HEK293 (cell line): Measurements from ENCODE around the gene MAPKAP1.

Experiments used
- CTCF ChIP-seq: fragments of 450-650 bp; formaldehyde crosslinking; IDR thresholded peaks from 2 replicates; pipeline ENCODE4 v1.5.1; 2016; ENCODE audit warnings: missing biosample characterization, missing genetic modification characterization
- TF ChIP-seq, protein P1 (sequence below): fragments of 450-650 bp; formaldehyde crosslinking; IDR thresholded peaks from 2 replicates; pipeline ENCODE4 v1.5.1; 2016; ENCODE audit warnings: missing biosample characterization, missing genetic modification characterization

DNA sequence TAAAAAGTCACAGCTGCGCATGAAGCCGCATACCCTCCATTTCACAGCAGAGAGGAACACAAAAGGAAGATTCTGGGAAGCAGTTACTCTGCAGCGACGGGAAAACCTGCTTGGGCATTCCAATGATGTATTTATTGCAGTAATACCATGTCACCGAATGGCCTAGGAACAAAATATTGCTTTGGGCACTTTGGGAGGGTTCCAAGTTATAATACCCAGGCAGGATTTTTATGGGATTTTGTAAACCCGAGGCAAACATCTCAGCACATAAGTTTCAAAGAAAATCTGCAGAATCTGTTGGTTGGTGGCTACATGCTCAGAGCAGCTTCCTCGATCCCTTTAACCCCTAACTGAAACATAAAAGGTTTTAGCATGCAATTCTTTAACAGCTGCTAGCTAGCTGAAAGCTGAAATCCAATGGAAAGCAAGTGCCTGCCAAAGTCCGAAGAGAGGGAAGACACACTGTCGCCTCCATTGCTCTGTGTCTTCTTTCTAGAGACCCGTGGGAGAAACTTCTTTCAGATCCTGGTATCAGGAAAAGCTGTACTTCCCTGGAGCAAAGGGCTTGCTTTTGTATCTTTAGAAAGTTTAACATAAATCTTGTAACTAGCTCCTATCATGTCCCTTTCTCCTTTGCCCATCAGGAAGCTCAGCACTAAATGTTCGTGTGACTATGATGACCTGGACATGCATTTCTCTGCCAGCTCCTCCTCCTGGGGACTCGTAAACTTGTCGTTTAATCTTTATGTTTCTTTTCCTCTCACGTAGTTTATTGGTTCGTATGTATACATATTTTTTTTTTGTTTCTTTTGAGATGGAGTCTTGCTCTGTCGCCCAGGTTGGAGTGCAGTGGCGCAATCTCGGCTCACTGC, 195.0 kb downstream of the MAPKAP1 start:
- TF ChIP-seq, protein P1, sequence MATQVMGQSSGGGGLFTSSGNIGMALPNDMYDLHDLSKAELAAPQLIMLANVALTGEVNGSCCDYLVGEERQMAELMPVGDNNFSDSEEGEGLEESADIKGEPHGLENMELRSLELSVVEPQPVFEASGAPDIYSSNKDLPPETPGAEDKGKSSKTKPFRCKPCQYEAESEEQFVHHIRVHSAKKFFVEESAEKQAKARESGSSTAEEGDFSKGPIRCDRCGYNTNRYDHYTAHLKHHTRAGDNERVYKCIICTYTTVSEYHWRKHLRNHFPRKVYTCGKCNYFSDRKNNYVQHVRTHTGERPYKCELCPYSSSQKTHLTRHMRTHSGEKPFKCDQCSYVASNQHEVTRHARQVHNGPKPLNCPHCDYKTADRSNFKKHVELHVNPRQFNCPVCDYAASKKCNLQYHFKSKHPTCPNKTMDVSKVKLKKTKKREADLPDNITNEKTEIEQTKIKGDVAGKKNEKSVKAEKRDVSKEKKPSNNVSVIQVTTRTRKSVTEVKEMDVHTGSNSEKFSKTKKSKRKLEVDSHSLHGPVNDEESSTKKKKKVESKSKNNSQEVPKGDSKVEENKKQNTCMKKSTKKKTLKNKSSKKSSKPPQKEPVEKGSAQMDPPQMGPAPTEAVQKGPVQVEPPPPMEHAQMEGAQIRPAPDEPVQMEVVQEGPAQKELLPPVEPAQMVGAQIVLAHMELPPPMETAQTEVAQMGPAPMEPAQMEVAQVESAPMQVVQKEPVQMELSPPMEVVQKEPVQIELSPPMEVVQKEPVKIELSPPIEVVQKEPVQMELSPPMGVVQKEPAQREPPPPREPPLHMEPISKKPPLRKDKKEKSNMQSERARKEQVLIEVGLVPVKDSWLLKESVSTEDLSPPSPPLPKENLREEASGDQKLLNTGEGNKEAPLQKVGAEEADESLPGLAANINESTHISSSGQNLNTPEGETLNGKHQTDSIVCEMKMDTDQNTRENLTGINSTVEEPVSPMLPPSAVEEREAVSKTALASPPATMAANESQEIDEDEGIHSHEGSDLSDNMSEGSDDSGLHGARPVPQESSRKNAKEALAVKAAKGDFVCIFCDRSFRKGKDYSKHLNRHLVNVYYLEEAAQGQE (tag by site-specific recombination): no peak
- no peak for TF ChIP-seq CTCF
